ENCODE measurements around the gene CDC42BPA. TPM values are rescaled to one million over a fixed set of nuclear protein-coding genes. Genes with fewer than 3 reads are reported as not detected.

Gene CDC42BPA
- polyA plus RNA-seq, 1 donor from 2014 or later = 22.9 TPM

DNA sequence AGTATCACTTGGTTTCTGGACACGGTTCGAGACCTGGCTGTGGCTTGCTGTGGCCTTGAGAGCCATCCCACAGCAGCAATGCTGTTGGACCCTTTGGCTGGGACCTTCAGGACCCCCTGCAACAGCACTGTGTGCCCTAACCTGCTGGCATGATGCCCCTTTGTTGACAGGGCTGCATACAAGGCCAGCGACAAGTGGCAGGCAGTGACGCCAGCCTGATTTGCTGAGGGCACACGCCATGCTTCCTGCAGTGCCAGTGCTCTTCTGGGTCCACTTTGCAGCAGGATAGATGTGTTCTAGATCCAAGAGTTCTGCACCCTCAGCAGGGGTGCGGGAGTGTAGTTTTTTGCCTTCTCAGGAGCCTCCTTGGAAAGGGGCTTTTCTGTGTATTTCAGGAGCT is 345.4 kb downstream of the CDC42BPA start:
- Histone ChIP-seq H3F3A (ENCODE audit: insufficient read depth, low read length, poor library complexity, severe bottlenecking) (no peaks in the 10 kb centered on the region), H3K9me2 (ENCODE audit: insufficient read depth, low read length) (no peaks in the 10 kb centered on the region), H2AFZ (ENCODE audit: low read depth, low read length) (no peak overlapping the region), H3K79me2 (replicated peaks; ENCODE audit: insufficient read depth, low read length) (no peaks in the 10 kb centered on the region), H3K4me2 (ENCODE audit: low read length) (no peak overlapping the region), H3K9me3 (ENCODE audit: low read length) (no peaks in the 10 kb centered on the region), H4K20me1 (ENCODE audit: insufficient read depth) (no peaks in the 10 kb centered on the region), H3K27me3 (ENCODE audit: insufficient read depth, low read depth, low read length) (no peaks in the 10 kb centered on the region), H3K36me3 (ENCODE audit: insufficient read depth, low read length) (no peaks in the 10 kb centered on the region), H3K4me3 (ENCODE audit: low read length) (no peak overlapping the region), H3K9ac (ENCODE audit: low read length) (no peak overlapping the region), H3K27ac (ENCODE audit: low read length) (no peak overlapping the region)
- TF ChIP-seq SMC3 (conservative IDR thresholded peaks at IDR 0.05; ENCODE audit: poor library complexity) = no peak
- TF ChIP-seq EP300 (conservative IDR thresholded peaks at IDR 0.05; ENCODE audit: poor library complexity, severe bottlenecking) = no peak
- no peak for TF ChIP-seq POLR2AphosphoS5 (IDR thresholded peaks at IDR 0.05)
- TF ChIP-seq, protein P1, sequence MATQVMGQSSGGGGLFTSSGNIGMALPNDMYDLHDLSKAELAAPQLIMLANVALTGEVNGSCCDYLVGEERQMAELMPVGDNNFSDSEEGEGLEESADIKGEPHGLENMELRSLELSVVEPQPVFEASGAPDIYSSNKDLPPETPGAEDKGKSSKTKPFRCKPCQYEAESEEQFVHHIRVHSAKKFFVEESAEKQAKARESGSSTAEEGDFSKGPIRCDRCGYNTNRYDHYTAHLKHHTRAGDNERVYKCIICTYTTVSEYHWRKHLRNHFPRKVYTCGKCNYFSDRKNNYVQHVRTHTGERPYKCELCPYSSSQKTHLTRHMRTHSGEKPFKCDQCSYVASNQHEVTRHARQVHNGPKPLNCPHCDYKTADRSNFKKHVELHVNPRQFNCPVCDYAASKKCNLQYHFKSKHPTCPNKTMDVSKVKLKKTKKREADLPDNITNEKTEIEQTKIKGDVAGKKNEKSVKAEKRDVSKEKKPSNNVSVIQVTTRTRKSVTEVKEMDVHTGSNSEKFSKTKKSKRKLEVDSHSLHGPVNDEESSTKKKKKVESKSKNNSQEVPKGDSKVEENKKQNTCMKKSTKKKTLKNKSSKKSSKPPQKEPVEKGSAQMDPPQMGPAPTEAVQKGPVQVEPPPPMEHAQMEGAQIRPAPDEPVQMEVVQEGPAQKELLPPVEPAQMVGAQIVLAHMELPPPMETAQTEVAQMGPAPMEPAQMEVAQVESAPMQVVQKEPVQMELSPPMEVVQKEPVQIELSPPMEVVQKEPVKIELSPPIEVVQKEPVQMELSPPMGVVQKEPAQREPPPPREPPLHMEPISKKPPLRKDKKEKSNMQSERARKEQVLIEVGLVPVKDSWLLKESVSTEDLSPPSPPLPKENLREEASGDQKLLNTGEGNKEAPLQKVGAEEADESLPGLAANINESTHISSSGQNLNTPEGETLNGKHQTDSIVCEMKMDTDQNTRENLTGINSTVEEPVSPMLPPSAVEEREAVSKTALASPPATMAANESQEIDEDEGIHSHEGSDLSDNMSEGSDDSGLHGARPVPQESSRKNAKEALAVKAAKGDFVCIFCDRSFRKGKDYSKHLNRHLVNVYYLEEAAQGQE (IDR thresholded peaks at IDR 0.05; ENCODE audit: borderline replicate concordance) = no peak
- TF ChIP-seq RAD21 (conservative IDR thresholded peaks at IDR 0.05) = no peak
- TF ChIP-seq TAF1 (IDR thresholded peaks at IDR 0.05; ENCODE audit: low read depth) = no peak
- TF ChIP-seq, protein P2, sequence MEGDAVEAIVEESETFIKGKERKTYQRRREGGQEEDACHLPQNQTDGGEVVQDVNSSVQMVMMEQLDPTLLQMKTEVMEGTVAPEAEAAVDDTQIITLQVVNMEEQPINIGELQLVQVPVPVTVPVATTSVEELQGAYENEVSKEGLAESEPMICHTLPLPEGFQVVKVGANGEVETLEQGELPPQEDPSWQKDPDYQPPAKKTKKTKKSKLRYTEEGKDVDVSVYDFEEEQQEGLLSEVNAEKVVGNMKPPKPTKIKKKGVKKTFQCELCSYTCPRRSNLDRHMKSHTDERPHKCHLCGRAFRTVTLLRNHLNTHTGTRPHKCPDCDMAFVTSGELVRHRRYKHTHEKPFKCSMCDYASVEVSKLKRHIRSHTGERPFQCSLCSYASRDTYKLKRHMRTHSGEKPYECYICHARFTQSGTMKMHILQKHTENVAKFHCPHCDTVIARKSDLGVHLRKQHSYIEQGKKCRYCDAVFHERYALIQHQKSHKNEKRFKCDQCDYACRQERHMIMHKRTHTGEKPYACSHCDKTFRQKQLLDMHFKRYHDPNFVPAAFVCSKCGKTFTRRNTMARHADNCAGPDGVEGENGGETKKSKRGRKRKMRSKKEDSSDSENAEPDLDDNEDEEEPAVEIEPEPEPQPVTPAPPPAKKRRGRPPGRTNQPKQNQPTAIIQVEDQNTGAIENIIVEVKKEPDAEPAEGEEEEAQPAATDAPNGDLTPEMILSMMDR (IDR thresholded peaks at IDR 0.05; ENCODE audit: poor library complexity, severe bottlenecking) = no peak
- no peak for TF ChIP-seq EZH2 (IDR thresholded peaks at IDR 0.05; ENCODE audit: borderline replicate concordance, insufficient read depth, low read length, poor library complexity, severe bottlenecking)
- no peak for TF ChIP-seq MXI1 (conservative IDR thresholded peaks at IDR 0.05; ENCODE audit: poor library complexity, severe bottlenecking)

DNA sequence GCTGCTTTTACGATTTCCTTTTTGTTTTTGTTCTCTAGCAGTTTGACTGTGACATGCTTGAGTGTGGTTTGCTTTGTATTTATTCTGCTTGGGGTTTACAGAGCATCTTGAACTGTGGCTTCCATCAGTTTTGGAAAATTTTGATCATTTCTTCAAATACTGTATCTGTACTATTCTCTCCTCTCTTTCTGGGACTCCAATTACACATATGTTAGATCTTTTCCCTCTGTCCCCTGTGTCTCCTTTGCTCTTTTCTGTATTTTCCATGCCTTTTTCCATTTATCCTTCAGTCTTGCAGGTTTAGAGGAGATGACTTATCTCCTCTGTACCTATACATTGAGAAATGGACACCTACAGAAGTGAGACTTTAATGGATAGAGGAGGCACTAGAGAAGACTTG is 346.5 kb downstream of the CDC42BPA start:
- H3K4me3 ChIP-seq (ENCODE audit: low read length) = no peak overlapping the region
- H3K9me3 ChIP-seq (ENCODE audit: low read length) = no peaks in the 10 kb centered on the region
- no peak overlapping the region for H2AFZ ChIP-seq (ENCODE audit: low read depth, low read length)
- H3K79me2 ChIP-seq (replicated peaks; ENCODE audit: insufficient read depth, low read length) = no peaks in the 10 kb centered on the region
- H3K9ac ChIP-seq (ENCODE audit: low read length) = no peak overlapping the region
- H4K20me1 ChIP-seq (ENCODE audit: insufficient read depth) = no peaks in the 10 kb centered on the region
- TF ChIP-seq EP300 (conservative IDR thresholded peaks at IDR 0.05; ENCODE audit: poor library complexity, severe bottlenecking) = no peak
- TF ChIP-seq, protein P2 (IDR thresholded peaks at IDR 0.05; ENCODE audit: poor library complexity, severe bottlenecking) = no peak
- TF ChIP-seq, protein P1 (IDR thresholded peaks at IDR 0.05; ENCODE audit: borderline replicate concordance) = no peak
- no peak for TF ChIP-seq MXI1 (conservative IDR thresholded peaks at IDR 0.05; ENCODE audit: poor library complexity, severe bottlenecking)
- TF ChIP-seq EZH2 (IDR thresholded peaks at IDR 0.05; ENCODE audit: borderline replicate concordance, insufficient read depth, low read length, poor library complexity, severe bottlenecking) = no peak
- no peak for TF ChIP-seq POLR2AphosphoS5 (IDR thresholded peaks at IDR 0.05)
- TF ChIP-seq SMC3 (conservative IDR thresholded peaks at IDR 0.05; ENCODE audit: poor library complexity) = no peak
- TF ChIP-seq TAF1 (IDR thresholded peaks at IDR 0.05; ENCODE audit: low read depth) = no peak
- no peak for TF ChIP-seq RAD21 (conservative IDR thresholded peaks at IDR 0.05)
- H3K36me3 ChIP-seq (ENCODE audit: insufficient read depth, low read length) = no peaks in the 10 kb centered on the region
- no peaks in the 10 kb centered on the region for H3F3A ChIP-seq (ENCODE audit: insufficient read depth, low read length, poor library complexity, severe bottlenecking)
- no peaks in the 10 kb centered on the region for H3K27me3 ChIP-seq (ENCODE audit: insufficient read depth, low read depth, low read length)
- H3K27ac ChIP-seq (ENCODE audit: low read length) = no peak overlapping the region
- H3K4me2 ChIP-seq (ENCODE audit: low read length) = no peak overlapping the region
- no peaks in the 10 kb centered on the region for H3K9me2 ChIP-seq (ENCODE audit: insufficient read depth, low read length)
